H54 (cell line): Measurements from ENCODE around the gene WDR82.
A peak's percentile ranks its signal among the peaks of the same experiment; 100 is the strongest.

ENCODE experiments used
- DNase-seq: peaks from one replicate; pipeline ENCODE4 v3.0.0; 2011; ENCODE audit warnings: low spot score, mixed read lengths; ENCODE audit not compliant: insufficient read length
- FAIRE-seq: peaks from 3 replicates; lab custom pipeline; 2011; peaks lifted over from hg19 to GRCh38; lab: Jason Lieb, UNC
- POLR2A ChIP-seq: IDR thresholded peaks from 2 replicates; pipeline ENCODE4 v1.6.1; 2011; ENCODE audit warnings: low read depth, mild to moderate bottlenecking, low read length

The WDR82 gene

GRCh38 chr3:52248165-52248541 is 30.3 kb downstream of the WDR82 start:
- no peak for FAIRE-seq
- no peak for TF ChIP-seq POLR2A
- no peak for DNase-seq

GRCh38 chr3:52247409-52248164 is 30.9 kb downstream of the WDR82 start:
- no peak for TF ChIP-seq POLR2A
- FAIRE-seq = no peak
- no peak for DNase-seq

- DNase-seq (no peak), FAIRE-seq (no peak)
- TF ChIP-seq POLR2A = no peak
Observed at GRCh38 chr3:52246728-52247408, 31.6 kb downstream of the WDR82 start.

- no peak for TF ChIP-seq POLR2A
- no peak for FAIRE-seq
- DNase-seq = no peak
Observed at GRCh38 chr3:52246264-52246620, 32.2 kb downstream of the WDR82 start.

GRCh38 chr3:52245322-52246263 is 32.9 kb downstream of the WDR82 start, which contains the start of gene PPM1M:
PPM1M (plus strand) TSS chr3:52245759; CDS start chr3:52245825, 66 bp downstream.
- DNase-seq = no peak
- FAIRE-seq = no peak
- 0 out of 2 replicates have a peak, but pooled peaks have one; percentile 32 for TF ChIP-seq POLR2A

- FAIRE-seq (no peak), DNase-seq (peak; percentile 87)
- no peak for TF ChIP-seq POLR2A
Observed at GRCh38 chr3:52243791-52244628, 34.4 kb downstream of the WDR82 start.

GRCh38 chr3:52242039-52242438 is 36.4 kb downstream of the WDR82 start:
- DNase-seq (no peak), FAIRE-seq (no peak)
- TF ChIP-seq POLR2A = no peak

- no peak for TF ChIP-seq POLR2A
- FAIRE-seq = no peak
- no peak for DNase-seq
Observed at GRCh38 chr3:52240886-52241370, 37.5 kb downstream of the WDR82 start.

GRCh38 chr3:52240059-52240885 is 38.2 kb downstream of the WDR82 start:
- TF ChIP-seq POLR2A = no peak
- FAIRE-seq = no peak
- peak; percentile 92 for DNase-seq

GRCh38 chr3:52238761-52239701 is 39.4 kb downstream of the WDR82 start, which contains the start of gene TWF2:
TWF2 (minus strand) TSS chr3:52239158; CDS start chr3:52239016, 142 bp downstream.
- peak; percentile 88; the same call in 1 of the 2 replicates for TF ChIP-seq POLR2A
- FAIRE-seq (no peak), DNase-seq (peak; percentile 93)
